Stimulated activated CD8-positive, alpha-beta memory T cell treated with anti-CD3 and anti-CD28 coated beads, Interleukin-4, amount 100 ng/mL, for 1 hour (primary cell): ENCODE measurements around the gene BTBD6.

Experiments used
- DNase-seq, 2 donors: peaks; one replicate each; pipeline ENCODE4 v3.0.0-alpha.2; 2020; ENCODE audit warnings: low read depth in 2 of 2, low spot score in 1 of 2

BTBD6 gene

DNA sequence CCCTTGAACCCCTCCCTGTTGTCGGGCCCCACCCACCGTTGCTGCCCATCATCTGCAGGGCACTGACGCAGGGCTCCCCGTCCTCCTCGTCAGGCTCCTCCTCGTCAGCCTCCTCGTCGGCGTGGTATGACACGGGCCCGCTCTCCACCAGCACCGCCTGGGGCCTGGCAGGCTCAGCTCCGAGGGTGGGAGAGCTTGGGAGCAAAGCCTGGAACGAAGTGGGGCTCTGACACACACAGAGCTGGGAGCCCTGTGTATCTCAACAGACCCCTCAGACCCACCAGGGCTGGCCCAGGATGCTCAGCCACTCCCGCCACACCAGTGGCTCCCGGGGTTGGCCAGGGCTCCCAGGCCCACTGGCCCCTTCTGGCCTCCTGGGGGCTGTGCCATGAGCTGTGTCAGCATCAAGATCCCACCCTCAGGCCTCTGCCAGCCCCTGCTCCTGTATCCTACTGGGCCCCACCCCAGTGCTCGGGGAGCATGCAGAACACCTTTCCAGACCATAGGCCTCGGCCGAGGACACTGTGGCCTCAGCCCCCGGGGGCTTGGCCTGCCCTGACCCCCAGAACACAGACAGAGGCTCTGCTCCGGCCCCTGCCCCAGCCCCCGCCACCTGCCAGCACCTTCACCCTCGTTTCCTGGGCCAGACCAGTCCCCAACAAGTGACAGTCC lies 37.1 kb upstream of the BTBD6 start:
- DNase-seq = no peak

DNA sequence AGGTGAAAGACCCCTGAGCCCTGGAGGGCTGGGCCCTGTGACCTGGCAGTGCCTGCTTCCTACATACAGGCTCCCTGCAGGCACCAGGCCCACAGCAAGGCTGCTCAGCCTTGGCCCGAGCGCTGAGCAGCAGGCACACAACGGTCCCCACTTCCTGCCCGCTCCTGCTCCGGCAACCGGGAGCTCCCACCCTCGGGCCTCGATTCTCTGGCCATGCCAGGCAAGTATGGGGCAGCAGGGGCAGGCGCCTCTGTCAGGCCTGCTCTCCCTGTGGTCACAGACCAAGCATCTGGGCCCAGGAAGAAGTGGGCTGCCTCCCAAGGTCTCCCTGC lies 36.6 kb upstream of the BTBD6 start:
- no peak for DNase-seq

DNA sequence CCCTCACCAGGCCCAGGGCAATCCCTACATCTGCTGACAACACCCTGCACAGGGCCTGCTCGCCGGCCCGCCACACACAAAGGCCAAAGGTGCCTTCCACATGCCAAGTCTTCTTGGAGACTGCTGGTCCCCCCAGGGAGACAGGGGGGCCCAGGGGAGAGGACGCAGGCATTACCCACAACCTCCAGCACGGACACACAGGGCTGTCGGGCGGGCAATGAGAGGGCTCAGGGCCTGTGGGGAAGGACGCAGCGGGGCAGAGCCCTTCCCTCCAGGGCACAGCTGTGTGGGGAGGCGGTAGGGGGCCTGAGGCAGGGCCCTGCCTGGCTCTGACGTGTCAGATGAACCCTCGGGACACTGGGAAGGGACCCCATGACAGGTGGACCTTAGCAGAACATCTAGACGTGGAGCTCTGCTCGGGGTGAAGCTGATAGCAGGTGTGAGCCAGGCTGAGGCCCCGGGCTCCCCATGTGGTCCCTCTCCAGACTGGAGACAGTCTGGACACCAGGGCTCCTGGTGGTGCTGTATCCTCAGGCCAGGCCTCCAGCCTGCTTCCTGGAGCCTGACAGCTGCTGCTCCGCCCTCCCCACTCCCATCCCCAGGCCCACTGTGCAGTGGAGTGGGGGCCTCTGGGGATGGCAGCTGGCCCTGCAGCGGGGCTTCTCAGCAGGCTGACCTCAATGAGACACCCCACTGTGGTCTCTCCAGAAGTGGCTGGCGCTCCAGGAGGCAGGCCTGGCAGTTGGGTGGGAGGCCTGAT lies 35.6 kb upstream of the BTBD6 start:
- no peak for DNase-seq

DNA sequence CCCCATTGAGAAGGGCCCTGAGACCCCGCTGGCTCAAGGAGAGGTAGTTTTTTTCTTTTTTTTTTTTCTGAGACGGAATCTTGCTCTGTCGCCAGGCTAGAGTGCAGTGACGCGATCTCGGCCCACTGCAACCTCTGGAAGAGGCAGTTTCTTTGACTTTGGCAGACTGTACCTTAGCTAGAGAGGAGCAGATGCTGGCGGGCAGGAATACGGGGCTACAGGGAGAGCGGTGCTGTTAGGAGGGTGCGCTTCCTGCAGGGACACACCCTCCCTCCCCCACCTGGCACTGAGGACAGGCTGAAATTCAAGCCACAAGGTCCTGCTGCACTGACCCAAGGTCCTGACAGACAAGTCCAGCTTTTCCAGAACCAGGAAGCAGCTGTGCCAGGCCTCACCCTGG lies 35.0 kb upstream of the BTBD6 start:
- no peak for DNase-seq

DNA sequence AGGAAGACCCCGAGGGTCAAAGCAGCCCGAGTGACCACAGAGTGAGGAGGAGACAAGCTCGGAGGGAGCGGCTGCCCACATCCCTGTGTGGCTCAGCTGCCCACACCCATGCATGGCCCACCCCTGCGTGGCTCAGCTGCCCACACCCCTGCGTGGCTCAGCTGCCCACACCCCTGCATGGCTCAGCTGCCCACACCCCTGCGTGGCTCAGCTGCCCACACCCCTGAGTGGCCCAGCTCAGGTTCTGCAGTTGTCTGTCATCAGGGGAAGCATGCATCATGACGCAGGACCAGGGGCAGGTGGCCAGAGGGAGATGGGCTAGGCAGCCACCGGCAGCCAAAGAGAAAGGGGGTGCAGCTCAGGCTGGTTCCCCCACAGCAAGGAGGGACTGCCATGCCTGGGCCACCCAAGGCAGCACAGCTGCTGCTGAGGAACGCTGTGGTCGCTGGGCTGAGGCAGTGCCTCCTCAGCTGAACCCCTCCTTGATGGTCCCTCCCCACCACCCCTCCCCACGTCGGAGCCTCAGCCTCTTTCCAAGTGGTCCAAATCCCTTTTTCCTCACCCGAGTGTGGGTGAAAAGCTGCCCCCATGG lies 33.9 kb upstream of the BTBD6 start:
- DNase-seq = no peak

DNA sequence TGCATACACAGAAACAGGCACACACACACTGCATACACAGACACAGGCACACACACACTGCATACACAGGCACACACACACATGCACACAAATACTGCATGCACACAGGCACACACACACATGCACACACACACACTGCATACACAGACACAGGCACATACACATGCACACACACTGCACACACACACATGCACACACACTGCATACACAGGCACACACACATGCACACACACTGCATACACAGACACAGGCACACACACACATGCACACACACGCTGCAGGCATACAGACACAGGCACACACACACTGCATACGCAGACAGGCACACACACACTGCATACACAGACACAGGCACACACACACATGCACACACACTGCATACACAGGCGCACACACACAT lies 32.7 kb upstream of the BTBD6 start:
- no peak for DNase-seq

DNA sequence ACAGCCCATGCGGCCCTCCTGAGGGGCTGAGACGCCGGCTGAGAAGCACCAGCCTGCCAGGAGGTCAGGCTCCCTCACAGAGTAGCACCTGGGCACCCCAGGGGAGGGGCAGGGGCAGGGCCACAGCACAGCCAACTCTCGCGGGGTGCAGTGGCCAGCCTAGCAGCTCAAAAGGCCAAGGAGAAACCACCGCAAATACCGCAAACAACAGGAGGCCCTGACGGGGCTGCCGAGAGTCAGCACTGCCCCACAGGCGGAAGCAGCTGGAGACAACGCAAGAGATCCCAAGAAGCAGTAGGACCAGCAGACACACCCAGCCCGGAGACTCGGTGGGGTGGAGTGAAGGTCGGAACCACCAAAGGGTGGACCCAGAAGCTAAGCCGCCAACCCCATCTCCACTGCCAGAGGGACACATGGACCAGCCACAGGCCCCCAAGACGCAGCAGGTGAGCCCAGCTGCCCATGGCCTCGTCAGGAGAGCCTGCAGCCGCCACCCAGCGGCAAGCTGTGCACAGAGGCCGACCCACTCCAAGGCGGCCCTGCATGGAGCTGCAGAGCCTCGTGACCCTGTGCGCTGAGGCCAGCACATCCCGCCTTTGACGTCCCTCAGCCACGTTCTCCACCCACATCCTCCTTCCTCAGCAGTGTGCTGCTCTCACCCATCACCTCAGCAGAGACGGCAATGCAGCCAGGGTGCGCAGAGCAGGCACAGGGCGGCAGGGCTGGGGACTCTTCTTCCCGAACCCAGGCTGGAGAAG lies 31.7 kb upstream of the BTBD6 start:
- no peak for DNase-seq

DNA sequence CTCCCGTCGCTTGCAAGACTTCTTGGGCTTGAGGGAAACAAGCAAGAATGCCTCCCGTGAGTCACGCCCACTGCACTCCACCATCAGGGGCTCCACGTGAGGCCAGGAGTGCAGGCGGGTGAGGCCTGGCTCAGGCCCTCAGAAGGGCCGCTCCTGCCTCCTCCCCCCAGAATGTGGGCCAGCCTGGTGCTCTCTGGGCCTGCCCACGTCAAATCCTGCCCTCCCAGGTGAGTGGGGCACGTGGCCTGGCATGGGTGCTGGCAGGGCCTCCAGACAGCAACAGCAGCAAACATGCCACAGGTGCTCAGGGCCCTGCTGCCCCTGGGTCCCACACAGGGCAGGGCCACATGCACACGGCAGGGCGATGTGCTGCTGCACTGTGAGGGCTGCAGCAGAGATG lies 30.6 kb upstream of the BTBD6 start:
- DNase-seq = no peak

DNA sequence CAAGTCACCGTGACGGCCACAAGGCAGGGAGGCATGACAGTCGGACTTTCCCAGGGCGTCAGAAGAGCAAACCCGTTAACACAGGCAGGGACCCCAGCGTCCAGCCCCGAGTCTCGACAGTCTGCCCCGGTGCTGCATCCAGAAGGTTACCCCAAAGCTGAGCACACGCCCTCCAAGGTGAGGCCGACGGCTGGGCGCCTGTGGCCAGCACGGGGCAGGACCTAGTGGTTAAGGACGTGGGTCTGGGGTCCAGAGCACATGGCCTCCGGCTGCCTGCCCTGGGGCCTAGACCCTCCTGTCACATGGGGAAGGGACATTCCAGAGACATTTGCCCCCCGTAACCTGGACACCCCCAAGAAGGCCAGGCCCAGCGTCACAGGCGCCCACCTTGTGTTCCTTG lies 29.7 kb upstream of the BTBD6 start:
- no peak for DNase-seq

DNA sequence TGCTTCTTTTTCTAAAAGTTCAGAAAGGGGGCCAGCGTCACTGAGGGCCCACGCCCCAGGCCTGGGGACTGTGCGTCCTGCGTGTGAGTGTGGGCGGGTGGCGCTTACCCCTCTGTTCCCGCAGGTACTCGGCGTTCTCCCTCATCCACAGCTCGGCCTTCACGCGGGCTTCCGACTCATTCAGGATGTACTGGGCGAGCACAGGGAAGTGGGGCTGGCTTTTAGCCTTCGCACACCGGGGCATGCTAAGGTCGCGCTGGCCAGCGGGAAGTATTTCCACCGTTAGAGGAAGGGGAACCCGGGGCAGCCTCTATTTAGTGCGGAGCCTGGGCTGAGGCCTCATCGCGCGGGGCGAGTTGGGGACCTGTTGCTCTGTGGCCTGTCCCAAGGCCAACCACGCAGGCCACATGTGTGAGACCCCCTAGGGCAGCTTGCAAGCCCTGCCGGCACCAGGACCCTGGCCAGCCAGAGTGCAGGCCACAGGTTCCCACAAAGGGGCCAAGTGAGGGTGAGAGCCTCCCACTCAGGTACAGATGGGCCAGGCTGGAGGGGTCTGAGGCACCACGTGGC lies 29.2 kb upstream of the BTBD6 start:
- DNase-seq = no peak

DNA sequence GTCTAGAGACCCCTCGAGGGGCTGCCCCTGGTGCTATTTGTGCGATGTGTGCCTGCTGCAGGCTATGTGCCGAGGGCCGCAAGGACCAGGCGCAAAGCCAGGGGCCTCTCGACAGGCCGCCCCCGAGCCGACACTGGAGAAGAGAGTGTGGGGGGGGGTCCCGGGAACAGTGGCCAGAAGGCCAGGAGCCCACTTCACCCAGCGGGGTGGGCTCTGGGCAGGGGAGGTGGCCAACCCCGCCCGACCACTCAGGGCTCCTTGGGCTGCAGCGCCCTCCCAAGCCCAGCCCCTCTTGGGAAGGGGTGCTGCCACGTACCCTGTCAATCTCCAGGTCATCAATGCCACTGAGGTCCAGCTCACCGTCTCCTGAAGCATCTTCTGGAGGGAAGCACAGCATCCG lies 28.6 kb upstream of the BTBD6 start:
- no peak for DNase-seq

DNA sequence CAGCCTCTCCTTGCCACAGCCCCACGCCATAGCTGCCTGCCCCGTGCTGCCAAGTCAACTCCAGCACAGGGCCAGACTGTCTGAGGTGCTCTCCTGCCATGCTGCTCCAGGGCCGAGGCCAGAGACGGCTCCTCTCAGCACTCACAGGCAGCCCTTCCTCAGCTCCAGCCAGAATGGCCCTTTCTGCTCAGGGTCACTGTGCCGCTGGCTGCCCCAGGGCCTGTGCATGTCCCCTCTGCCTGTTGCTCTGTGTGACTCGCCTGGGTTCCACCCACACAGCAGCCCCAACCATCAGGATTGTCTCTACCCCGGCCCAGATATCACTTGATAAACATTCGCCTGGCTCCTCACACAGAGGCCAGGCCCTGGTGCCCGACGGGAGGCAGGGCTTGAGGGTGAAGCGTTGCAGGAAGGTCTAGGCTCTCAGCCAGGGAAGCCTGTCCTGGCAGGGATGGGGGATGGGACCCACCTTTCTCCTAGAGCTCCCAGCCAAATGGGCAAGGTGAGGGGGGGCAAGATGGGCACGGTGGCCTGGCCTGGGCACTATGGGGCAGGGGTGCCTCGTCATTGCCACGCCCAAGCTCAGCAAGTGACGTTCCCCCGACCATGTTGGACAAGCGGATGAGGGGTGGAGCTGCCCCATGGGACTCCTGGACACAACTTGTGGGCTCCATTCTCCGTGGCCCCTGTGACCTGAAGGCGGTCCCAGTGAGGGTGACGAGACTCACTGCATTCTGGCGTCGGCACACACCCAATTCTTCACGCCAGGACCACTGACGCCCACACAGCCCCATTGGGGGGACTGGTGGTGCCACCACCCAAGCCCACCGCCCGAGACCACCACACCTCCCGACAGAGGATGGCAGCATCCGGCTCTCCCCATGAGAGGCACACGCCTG lies 27.4 kb upstream of the BTBD6 start:
- no peak for DNase-seq

DNA sequence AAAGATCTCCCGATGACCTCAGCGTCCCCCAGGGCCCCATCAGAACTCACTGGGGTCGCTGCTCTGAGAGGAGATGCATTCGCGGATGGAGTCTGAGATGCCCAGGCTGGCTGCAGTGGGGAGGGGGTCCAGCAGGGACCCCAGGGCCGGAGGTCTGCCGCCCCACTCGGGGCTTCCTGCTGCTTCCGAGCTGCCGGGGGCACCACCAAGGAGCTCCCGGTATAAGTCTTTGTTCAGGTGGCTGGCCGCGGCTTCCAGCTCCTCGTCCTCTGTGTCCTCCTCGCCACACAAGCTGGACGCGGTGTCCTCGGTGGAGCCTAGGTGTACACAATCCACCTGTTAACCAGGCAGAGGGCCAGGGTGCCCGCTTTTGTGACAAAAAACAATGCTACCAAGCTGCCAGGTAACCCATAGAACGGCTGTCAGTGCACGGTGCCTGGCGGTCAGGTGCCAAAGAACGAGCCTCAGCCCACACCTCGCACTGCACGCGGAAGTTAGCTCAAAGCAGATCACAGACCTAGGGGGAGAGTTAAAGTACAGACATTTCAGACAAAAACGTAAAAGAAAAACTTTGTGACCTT lies 26.6 kb upstream of the BTBD6 start:
- no peak for DNase-seq

DNA sequence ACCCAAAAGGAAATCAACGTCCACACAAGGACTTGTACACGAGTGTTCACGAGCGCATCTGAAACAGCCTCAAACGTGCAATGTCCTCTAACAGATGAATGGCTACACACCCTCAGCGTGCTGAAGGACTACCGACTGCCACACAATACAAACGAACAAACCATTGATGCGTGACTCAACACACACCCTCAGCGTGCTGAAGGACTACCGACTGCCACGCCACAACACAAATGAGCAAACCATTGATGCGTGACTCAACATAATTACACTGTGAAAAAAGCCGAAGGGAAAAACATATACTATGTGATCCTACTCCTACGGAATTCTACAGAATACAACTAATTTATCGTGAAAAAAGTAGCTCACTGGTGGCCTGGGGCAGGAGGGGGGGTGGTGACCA lies 25.1 kb upstream of the BTBD6 start:
- DNase-seq = no peak

DNA sequence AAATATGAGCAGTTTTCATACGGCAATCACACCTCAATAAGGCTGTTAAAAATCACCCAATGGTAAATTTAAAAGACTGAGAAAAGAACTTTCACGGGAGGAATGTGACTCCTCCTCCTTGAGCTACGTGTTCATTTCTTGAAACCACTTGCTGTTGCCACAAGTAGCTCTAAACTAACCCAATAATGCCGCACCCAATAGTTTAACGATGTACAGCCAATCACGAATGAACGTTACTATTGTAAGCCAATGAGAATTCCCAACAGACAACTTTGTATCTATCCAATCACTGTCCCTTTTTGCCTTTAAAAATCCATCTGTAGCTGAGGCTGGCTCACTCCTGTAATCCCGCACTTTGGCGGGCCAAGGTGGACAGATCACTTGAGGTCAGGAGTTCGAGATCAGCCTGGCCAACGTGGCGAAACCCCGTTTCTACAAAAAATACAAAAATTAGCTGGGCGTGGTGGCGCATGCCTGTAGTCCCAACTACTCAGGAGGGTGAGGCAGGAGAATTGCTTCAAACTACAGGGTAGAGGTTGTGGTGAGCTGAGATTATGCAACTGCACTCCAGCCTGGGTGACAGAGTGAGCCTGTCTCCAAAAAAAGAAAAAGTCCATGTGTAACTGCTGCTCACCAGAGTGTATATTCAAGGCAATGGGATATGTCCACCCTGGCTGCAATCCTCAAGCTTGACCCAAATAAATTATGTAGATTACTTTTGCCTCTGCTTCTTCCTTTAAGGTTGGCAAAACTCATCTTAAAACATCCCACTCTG lies 24.4 kb upstream of the BTBD6 start:
- DNase-seq = no peak

DNA sequence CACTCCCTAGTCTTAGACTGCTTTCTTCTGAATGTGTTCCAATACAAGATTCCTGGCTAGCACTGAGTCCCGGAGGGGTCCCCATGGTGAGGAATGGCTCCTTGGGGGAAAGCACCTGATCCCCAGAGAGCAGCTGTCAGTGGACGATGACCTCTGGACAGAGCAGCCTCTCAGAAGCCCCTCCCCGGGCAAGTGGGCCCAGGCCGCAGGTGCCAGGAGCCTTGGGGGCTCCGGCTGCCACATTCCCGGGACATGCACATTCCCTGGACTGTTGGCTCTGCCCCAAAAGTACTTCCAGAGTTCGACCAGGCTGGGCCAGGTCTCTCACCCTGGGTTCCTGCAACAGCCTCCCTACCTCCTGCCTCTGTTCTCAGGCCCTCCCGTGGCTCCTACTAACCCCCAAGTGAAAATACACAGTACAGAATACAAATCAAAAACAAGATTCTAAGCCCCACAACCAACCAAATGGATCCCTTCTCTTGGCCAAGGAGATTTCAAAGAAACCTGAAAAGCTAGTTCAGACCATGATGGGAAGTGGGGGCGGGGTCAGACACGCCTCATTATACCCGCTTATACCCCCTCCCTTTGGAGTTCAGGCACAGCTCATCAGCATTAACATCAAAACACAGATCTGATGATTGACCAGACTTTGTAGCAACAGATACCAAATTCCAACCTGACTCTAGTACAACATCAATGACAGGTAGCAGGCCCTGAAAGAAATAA lies 23.3 kb upstream of the BTBD6 start:
- DNase-seq = no peak

DNA sequence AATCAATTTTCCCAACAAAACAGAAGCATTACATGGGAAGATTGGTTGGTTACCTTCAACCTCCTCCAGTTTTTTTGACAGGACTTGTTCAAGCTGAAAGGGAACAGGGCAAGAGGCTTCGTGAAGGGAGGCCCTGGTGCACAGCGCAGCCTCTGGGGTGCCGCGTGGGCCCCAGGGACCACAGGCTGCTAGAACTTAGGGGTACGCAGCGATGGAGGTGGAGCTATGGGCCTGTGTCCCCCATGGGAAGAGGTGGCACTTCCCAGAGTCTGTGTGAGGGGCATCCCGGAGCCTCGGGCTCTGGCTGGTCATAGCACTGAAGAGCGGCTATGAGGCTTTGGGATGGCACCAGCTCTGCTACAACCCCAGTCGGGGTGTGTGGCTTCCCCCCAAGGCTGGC lies 22.1 kb upstream of the BTBD6 start:
- DNase-seq = no peak

DNA sequence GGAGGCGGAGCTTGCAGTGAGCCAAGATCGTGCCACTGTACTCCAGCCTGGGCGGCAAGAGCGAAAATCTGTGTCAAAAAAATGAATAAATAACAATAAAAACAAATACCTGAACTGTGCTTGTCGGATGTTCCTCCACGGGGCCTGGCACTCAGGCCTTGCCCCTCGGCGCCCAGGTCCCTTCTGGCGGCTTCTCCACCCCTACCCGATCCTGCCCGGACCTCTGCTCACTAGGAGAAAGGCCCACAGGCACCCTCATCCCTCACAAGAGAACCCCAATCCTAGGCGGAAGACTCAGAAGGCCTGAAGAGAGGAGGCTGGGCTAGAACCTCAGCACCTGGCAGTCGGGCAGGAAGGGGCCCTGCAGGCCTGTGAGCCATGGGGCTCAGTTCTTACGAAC lies 21.0 kb upstream of the BTBD6 start:
- no peak for DNase-seq

DNA sequence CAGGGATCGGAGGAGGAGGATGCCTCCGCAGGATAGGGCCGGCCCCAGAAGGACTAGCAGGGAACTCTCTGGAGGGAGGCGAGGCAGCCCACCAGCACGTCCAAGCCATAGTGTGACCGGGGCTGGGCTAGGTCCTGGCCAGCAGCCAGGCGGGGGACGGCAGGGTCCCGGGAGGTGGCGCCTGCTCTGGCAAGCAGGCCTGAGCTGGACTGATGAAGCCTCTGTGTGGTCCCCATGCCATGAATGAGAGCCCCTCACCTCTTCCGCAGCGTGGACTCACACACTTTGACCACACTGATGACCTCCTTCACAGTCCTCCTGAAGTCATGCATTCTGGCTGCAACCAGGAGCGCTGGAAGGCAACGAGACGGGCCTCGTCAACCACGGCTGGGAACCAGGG lies 19.8 kb upstream of the BTBD6 start:
- no peak for DNase-seq
